Breast epithelium (tissue), 4 donors: ENCODE data around the gene DCHS2. TPM values are rescaled to one million over a fixed set of nuclear protein-coding genes. Genes with fewer than 3 reads are reported as not detected.

Source experiments
- DNase-seq, 2 donors: peaks; one replicate each; pipeline ENCODE4 v3.0.0-alpha.2; 2019; ENCODE audit warnings: low spot score in 2 of 2
- H3K27ac ChIP-seq, 2 donors: fragments of 200-600 bp; sonication (generic) in 1 of 2; one replicate each; pipeline ENCODE4 v1.5.1; 2016 to 2019; ENCODE audit warnings: mild to moderate bottlenecking in 1 of 2
- H3K27me3 ChIP-seq, 2 donors: fragments of 200-600 bp; sonication (generic) in 1 of 2; one replicate each; pipeline versions ENCODE4 v1.5.1 to v1.6.0; 2017 to 2019; ENCODE audit warnings: control low read depth in 1 of 2, mild to moderate bottlenecking in 1 of 2
- H3K36me3 ChIP-seq: fragments of 200-600 bp; one replicate; pipeline ENCODE4 v1.5.1; 2019
- H3K4me1 ChIP-seq, 2 donors: fragments of 200-600 bp; sonication (generic); one replicate each; pipeline ENCODE4 v1.5.1; 2016 to 2019; ENCODE audit warnings: control low read depth in 1 of 2
- H3K4me3 ChIP-seq, 3 donors: fragments of 200-600 bp; sonication (generic); 1 replicate in 2 of 3; 2 replicates in 1 of 3; pipeline ENCODE4 v1.5.1; 2016 to 2019; ENCODE audit warnings: mild to moderate bottlenecking in 3 of 3, moderate library complexity in 2 of 3
- H3K9me3 ChIP-seq, 2 donors: fragments of 200-600 bp; sonication (generic) in 1 of 2; one replicate each; pipeline ENCODE4 v1.5.1; 2016 to 2019; ENCODE audit warnings: control low read depth in 1 of 2
- POLR2A ChIP-seq: fragments of 450-650 bp; IDR thresholded peaks from one replicate; pipeline ENCODE4 v1.6.1; 2016; ENCODE audit warnings: antibody characterized with exemption, mild to moderate bottlenecking, moderate library complexity
- POLR2AphosphoS5 ChIP-seq, 3 donors: sonication (generic); formaldehyde crosslinking; IDR thresholded peaks; one replicate each; pipeline ENCODE4 v1.6.1; 2017; ENCODE audit warnings: antibody characterized with exemption in 3 of 3
- intact Hi-C: fragments of 100-400 bp; cut with DNase I; formaldehyde crosslinking; loops from one replicate; pipeline ENCODE4 v1.15.1; 2023; ENCODE audit warnings: low total_unique reads
- total RNA-seq, 3 donors: library from RNA; depleted of rRNA; stranded (reverse); fragments of >200 nt; gene quantifications; one replicate each; pipeline ENCODE4 v1.1.0, GENCODE V29; 2016
- TF ChIP-seq, protein P1 (sequence below), 3 donors: fragments of 450-650 bp; IDR thresholded peaks; one replicate each; pipeline ENCODE4 v1.5.1; 2016 to 2017; ENCODE audit warnings: antibody characterized with exemption in 3 of 3, mild to moderate bottlenecking in 3 of 3, moderate library complexity in 3 of 3

The DCHS2 gene
- total RNA-seq, 3 donors from 2014 or later: 2.8 to 5.2 TPM; not detected in 1

DNA sequence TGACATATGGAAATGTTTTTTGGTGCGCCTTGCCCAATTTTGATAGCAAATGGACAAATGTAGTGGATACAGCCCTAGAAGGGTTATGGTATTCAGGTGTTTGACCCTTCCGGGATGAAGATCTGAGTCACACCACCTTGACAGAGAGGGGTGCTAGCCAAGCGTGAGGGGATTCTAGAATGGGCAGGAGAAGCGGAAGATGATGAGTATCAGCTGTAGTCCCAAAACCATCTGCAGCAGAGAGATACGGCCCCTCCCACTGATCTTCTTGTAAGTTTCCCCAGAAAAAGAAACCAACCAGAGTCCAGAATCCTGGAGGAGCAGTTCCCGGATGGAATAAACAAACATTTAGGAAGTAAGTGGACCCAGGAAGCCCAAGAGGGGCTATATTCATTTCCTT is 18.1 kb downstream of the DCHS2 start:
- intact Hi-C loops: no loop called here
- Histone ChIP-seq H3K36me3 (no peaks in the 10 kb centered on the region), H3K4me1 (no peaks in the 10 kb centered on the region), H3K4me3 (no peak overlapping the region), H3K27me3 (no peaks in the 10 kb centered on the region), H3K9me3 (no peaks in the 10 kb centered on the region), H3K27ac (no peak overlapping the region)
- no peak for TF ChIP-seq POLR2A
- no peak for TF ChIP-seq POLR2AphosphoS5 (IDR thresholded peaks at IDR 0.05)
- TF ChIP-seq, protein P1, sequence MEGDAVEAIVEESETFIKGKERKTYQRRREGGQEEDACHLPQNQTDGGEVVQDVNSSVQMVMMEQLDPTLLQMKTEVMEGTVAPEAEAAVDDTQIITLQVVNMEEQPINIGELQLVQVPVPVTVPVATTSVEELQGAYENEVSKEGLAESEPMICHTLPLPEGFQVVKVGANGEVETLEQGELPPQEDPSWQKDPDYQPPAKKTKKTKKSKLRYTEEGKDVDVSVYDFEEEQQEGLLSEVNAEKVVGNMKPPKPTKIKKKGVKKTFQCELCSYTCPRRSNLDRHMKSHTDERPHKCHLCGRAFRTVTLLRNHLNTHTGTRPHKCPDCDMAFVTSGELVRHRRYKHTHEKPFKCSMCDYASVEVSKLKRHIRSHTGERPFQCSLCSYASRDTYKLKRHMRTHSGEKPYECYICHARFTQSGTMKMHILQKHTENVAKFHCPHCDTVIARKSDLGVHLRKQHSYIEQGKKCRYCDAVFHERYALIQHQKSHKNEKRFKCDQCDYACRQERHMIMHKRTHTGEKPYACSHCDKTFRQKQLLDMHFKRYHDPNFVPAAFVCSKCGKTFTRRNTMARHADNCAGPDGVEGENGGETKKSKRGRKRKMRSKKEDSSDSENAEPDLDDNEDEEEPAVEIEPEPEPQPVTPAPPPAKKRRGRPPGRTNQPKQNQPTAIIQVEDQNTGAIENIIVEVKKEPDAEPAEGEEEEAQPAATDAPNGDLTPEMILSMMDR (IDR thresholded peaks at IDR 0.05): no peak
- no peak for DNase-seq

DNA sequence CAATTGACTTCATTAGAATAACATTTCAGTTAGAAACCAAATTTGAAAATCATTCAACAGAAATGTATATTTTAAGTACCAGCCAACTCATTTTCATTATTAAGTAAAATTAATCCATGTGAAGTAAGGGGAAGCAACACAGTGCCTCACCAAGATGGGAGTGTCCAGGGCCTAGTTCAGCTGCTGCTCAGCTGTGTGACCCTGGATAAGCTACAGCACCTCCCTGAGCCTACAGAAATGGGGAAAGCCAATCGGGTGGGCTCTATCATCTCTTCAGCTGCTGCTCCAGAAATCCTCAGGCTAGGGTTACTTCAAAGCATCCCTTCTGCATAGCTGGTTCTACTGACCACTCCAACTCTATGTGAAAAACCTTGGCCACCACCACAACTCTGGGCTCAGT is 18.7 kb downstream of the DCHS2 start:
- no peak overlapping the region for H3K27ac ChIP-seq
- H3K36me3 ChIP-seq: no peaks in the 10 kb centered on the region
- no peaks in the 10 kb centered on the region for H3K9me3 ChIP-seq
- intact Hi-C loops: no loop called here
- TF ChIP-seq POLR2A (no peak), POLR2AphosphoS5 (IDR thresholded peaks at IDR 0.05) (no peak)
- TF ChIP-seq, protein P1 (IDR thresholded peaks at IDR 0.05): no peak
- H3K4me1 ChIP-seq: no peaks in the 10 kb centered on the region
- no peak overlapping the region for H3K4me3 ChIP-seq
- DNase-seq: no peak
- H3K27me3 ChIP-seq: peaks cover 0 to 4% of the 10 kb centered on the region in 2 donors

DNA sequence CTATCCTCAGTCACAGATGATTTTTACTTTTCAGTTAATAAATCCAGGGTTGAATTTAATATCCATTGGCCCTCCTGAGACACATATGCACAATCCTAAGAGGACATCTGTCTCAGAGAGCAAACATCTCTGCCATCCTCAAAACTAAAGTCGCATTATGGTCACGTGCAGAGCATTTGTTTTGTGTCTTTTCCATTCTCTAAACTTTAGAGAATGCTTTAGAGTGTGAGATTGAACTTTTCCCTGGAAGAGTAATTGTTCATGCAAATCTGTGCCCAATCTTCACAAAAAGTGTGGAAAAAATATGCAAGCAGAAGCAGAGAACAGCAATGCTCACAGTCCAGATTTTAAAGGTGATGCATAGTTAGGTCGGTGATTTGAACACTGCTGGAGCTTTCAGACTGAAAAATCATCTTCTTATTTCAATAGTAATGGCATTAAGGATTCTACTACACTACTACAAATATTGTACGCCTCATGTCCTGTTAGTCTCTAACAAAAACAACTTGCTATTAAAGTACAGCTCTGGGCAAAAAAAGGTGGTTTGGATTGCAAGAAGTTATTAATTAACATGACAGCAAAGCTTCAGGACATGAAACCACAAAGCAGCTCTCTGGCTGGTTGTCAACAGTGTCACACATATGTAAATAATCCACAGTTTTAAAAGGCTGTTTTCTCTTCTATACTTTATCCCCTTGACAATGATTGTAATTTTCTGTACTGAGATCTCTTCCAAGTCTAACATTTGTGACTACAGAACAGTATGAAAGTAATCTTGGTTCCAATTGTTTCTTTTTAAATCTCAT is 19.9 kb downstream of the DCHS2 start:
- Histone ChIP-seq H3K4me1 (no peaks in the 10 kb centered on the region), H3K27me3 (peaks cover 0 to 4% of the 10 kb centered on the region in 2 donors), H3K4me3 (no peak overlapping the region), H3K36me3 (no peaks in the 10 kb centered on the region), H3K9me3 (no peaks in the 10 kb centered on the region), H3K27ac (no peak overlapping the region)
- no peak for TF ChIP-seq POLR2A
- no peak for TF ChIP-seq POLR2AphosphoS5 (IDR thresholded peaks at IDR 0.05)
- TF ChIP-seq, protein P1 (IDR thresholded peaks at IDR 0.05): no peak
- DNase-seq: no peak
- intact Hi-C loops: no loop called here

DNA sequence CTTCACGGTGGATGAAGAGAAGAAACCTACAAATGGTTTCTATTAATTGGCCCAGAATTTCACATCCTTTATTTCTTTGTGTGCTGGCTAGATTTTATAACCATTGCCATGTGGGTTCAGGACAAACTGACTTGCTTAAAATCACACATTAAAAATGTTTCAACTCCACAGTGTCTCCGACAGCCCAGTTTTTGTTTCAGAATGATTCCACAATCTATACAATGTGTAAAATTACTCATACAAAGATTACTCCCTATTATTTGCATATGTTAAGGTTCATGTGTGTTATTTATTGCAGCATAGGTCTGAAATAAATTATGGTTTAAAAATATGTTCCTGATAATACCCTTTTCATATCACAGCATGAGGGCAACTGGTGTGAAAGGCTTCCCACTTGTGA is 20.6 kb downstream of the DCHS2 start:
- no peak for TF ChIP-seq POLR2A
- TF ChIP-seq POLR2AphosphoS5 (IDR thresholded peaks at IDR 0.05): no peak
- intact Hi-C loops: no loop called here
- no peak overlapping the region for H3K27ac ChIP-seq

DNA sequence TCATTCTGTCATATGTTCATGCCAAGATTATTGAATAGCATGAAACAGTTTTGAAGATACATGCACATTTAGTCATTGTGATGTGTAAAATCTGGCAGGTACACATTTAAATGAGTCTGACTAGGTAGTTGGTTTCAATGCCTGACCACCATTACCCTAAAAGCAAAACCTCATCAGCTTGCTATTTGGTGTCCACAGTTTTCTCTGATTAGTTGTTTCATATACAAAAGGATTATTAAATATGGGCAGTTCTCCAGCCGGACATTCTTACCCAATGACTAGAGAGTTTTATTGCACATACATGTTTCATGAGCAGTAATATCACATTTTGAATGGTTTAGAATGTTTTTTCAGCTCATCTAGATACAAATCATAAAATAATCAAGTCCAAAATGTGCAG is 23.7 kb downstream of the DCHS2 start:
- H3K4me3 ChIP-seq: no peak overlapping the region
- intact Hi-C loops: no loop called here
- DNase-seq: no peak
- no peaks in the 10 kb centered on the region for H3K4me1 ChIP-seq
- no peaks in the 10 kb centered on the region for H3K9me3 ChIP-seq
- H3K27ac ChIP-seq: no peak overlapping the region
- H3K27me3 ChIP-seq: peaks cover 0 to 4% of the 10 kb centered on the region in 2 donors
- TF ChIP-seq POLR2A (no peak), POLR2AphosphoS5 (IDR thresholded peaks at IDR 0.05) (no peak)
- TF ChIP-seq, protein P1 (IDR thresholded peaks at IDR 0.05): no peak
- H3K36me3 ChIP-seq: no peaks in the 10 kb centered on the region

More for the DNA sequence above, 20.6 kb downstream of the DCHS2 start:
- Histone ChIP-seq H3K4me1 (no peaks in the 10 kb centered on the region), H3K36me3 (no peaks in the 10 kb centered on the region), H3K27me3 (peaks cover 0 to 4% of the 10 kb centered on the region in 2 donors), H3K9me3 (no peaks in the 10 kb centered on the region), H3K4me3 (no peak overlapping the region)
- DNase-seq: no peak
